GM23248 (cell line): ENCODE measurements around the gene GOLPH3. TPM values are rescaled to one million over a fixed set of nuclear protein-coding genes. Genes with fewer than 3 reads are reported as not detected.
"Not testable (repeated sequence)": the region's sequence is repeated elsewhere in the genome, so short reads cannot be mapped to it uniquely, and the experiment has no call there.

ENCODE experiments used
- DNase-seq: peaks from one replicate; pipeline ENCODE4 v3.0.0-alpha.2; 2015
- H2AFZ ChIP-seq: fragments of 200-600 bp; sonication (generic); 2 replicates; pipeline ENCODE4 v1.6.1; 2016; ENCODE audit warnings: antibody characterized with exemption
- H3F3A ChIP-seq: fragments of 200-600 bp; sonication (generic); 2 replicates; pipeline ENCODE4 v1.6.1; 2016; ENCODE audit warnings: mild to moderate bottlenecking, antibody characterized with exemption, mixed run types; ENCODE audit not compliant: insufficient read depth
- H3K27ac ChIP-seq: fragments of 200-600 bp; sonication (generic); 2 replicates; pipeline ENCODE4 v1.5.1; 2016; ENCODE audit warnings: mild to moderate bottlenecking
- H3K27me3 ChIP-seq: fragments of 200-600 bp; sonication (generic); replicated peaks from 2 replicates; pipeline ENCODE4 v1.6.1; 2016; ENCODE audit warnings: mild to moderate bottlenecking; ENCODE audit not compliant: insufficient read depth
- H3K36me3 ChIP-seq: fragments of 200-600 bp; sonication (generic); 2 replicates; pipeline ENCODE4 v1.6.1; 2016; ENCODE audit warnings: low read depth, mild to moderate bottlenecking
- H3K4me1 ChIP-seq: fragments of 200-600 bp; sonication (generic); 2 replicates; pipeline ENCODE4 v1.6.1; 2016; ENCODE audit warnings: mild to moderate bottlenecking; ENCODE audit not compliant: insufficient read depth
- H3K4me2 ChIP-seq: fragments of 200-600 bp; sonication (generic); one replicate; pipeline ENCODE4 v1.6.1; 2016; ENCODE audit warnings: mild to moderate bottlenecking; ENCODE audit not compliant: unreplicated experiment
- H3K4me3 ChIP-seq: fragments of 200-600 bp; sonication (generic); 2 replicates; pipeline ENCODE4 v1.5.1; 2016; ENCODE audit warnings: mild to moderate bottlenecking
- H3K79me2 ChIP-seq: fragments of 200-600 bp; sonication (generic); 2 replicates; pipeline ENCODE4 v1.6.1; 2016; ENCODE audit warnings: mild to moderate bottlenecking; ENCODE audit not compliant: insufficient read depth
- H3K9ac ChIP-seq: fragments of 200-600 bp; sonication (generic); 2 replicates; pipeline ENCODE4 v1.6.1; 2016; ENCODE audit warnings: mild to moderate bottlenecking
- H3K9me2 ChIP-seq: fragments of 200-600 bp; sonication (generic); 2 replicates; pipeline ENCODE4 v1.6.1; 2016; ENCODE audit warnings: mixed run types, mild to moderate bottlenecking, moderate library complexity; ENCODE audit not compliant: insufficient read depth
- H3K9me3 ChIP-seq: fragments of 200-600 bp; sonication (generic); one replicate; pipeline ENCODE4 v1.6.1; 2017; ENCODE audit warnings: low read depth
- H4K20me1 ChIP-seq: fragments of 200-600 bp; sonication (generic); 2 replicates; pipeline ENCODE4 v1.6.0; 2016; ENCODE audit not compliant: insufficient read depth
- EZH2 ChIP-seq: fragments of 200-600 bp; sonication (generic); IDR thresholded peaks from 2 replicates; pipeline ENCODE4 v1.6.1; 2018; ENCODE audit warnings: antibody characterized with exemption, mild to moderate bottlenecking; ENCODE audit not compliant: insufficient read depth, poor library complexity, severe bottlenecking
- EZH2phosphoT487 ChIP-seq: fragments of 200-600 bp; sonication (generic); IDR thresholded peaks from 2 replicates; pipeline ENCODE4 v1.6.1; 2018; ENCODE audit warnings: antibody characterized with exemption, moderate library complexity, mild to moderate bottlenecking, low read depth; ENCODE audit not compliant: insufficient read depth
- WGBS, 2 experiments: methylation state at CpG; one replicate each; pipeline ENCODE4 v1.1.6; 2015 to 2017; ENCODE audit warnings: low lambda C conversion rate in 2 of 2, low coverage in 1 of 2; ENCODE audit errors: missing lambda C conversion rate in 2 of 2; 5-methylcytosine and 5-hydroxymethylcytosine counted together
- in situ Hi-C: fragments of 300-500 bp; cut with MboI; formaldehyde crosslinking; loops from 2 replicates; pipeline ENCODE4 v1.15.0; 2020
- polyA plus RNA-seq: library from polyadenylated mRNA; unstranded; fragments of >200 nt; fragmentation: Nextera tagmentation; extraction: Ambion mirVana; gene quantifications from 2 replicates; pipeline ENCODE4 v1.2.1, GENCODE V29; 2016
- total RNA-seq: library from RNA; depleted of rRNA; stranded (reverse); fragments of >200 nt; shearing (Covaris generic); gene quantifications from 2 replicates; pipeline ENCODE4 v1.2.3, GENCODE V29; 2014; rRNA removed

The GOLPH3 gene
- total RNA-seq (102 and 103 TPM in 2 replicates), polyA plus RNA-seq (120 and 121 TPM in 2 replicates)

GRCh38 chr5:32174011-32174870, at the start of gene GOLPH3:
GOLPH3 (minus strand) TSS chr5:32174319; CDS start chr5:32174034, 285 bp downstream.
- Histone ChIP-seq H3K4me1 (peaks cover 38% of the 10 kb centered on the region), H3K27ac (peak within 1 kb of the TSS; percentile 99), H3K4me2 (peak within 1 kb of the TSS; percentile 93), H3K4me3 (peak within 1 kb of the TSS; percentile 96), H2AFZ (peak within 1 kb of the TSS; percentile 75), H3K9me3 (no peaks in the 10 kb centered on the region), H3K9ac (peak within 1 kb of the TSS; percentile 100), H3K79me2 (peaks cover 62% of the 10 kb centered on the region), H4K20me1 (0 out of 2 replicates have a peak, but pooled peaks cover 11% of the 10 kb centered on the region), H3K36me3 (peaks cover 12% of the 10 kb centered on the region), H3K9me2 (no peaks in the 10 kb centered on the region), H3F3A (peaks cover 52% of the 10 kb centered on the region), H3K27me3 (no peaks in the 10 kb centered on the region)
- in situ Hi-C loops, result no loop called here
- peak; percentile 98 for DNase-seq
- TF ChIP-seq EZH2, result no peak
- TF ChIP-seq EZH2phosphoT487, result no peak
- WGBS, 2 experiments, result 1 to 2% methylated on average over 61 to 71 of the region's 85 CpGs

GRCh38 chr5:32222723-32223470, 48.8 kb upstream of the GOLPH3 start:
- TF ChIP-seq EZH2 (no peak), EZH2phosphoT487 (no peak)
- DNase-seq, result no peak
- no peaks in the 10 kb centered on the region for H3K9me3 ChIP-seq
- peaks cover 20% of the 10 kb centered on the region for H3K4me1 ChIP-seq
- no peak overlapping the region for H3K27ac ChIP-seq
- H3K9ac ChIP-seq, result no peak overlapping the region
- H3F3A ChIP-seq, result peaks cover 13% of the 10 kb centered on the region; the same call in 1 of the 2 replicates
- H3K4me2 ChIP-seq, result no peak overlapping the region
- H2AFZ ChIP-seq, result no peak overlapping the region
- H3K4me3 ChIP-seq, result no peak overlapping the region
- in situ Hi-C loops, result no loop called here
- H4K20me1 ChIP-seq, result no peaks in the 10 kb centered on the region
- 0 out of 2 replicates have a peak, but pooled peaks cover 7% of the 10 kb centered on the region for H3K36me3 ChIP-seq
- H3K9me2 ChIP-seq, result no peaks in the 10 kb centered on the region
- no peaks in the 10 kb centered on the region for H3K79me2 ChIP-seq
- no peaks in the 10 kb centered on the region for H3K27me3 ChIP-seq
- 98% methylated on average over 5 of the region's 5 CpGs for WGBS, 2 experiments

- no peaks in the 10 kb centered on the region for H4K20me1 ChIP-seq
- no peaks in the 10 kb centered on the region for H3F3A ChIP-seq
- H3K9me2 ChIP-seq, result no peaks in the 10 kb centered on the region
- H3K9ac ChIP-seq, result no peak overlapping the region
- in situ Hi-C loops, result no loop called here
- peak overlapping the region; percentile 71 for H2AFZ ChIP-seq
- TF ChIP-seq EZH2, result no peak
- TF ChIP-seq EZH2phosphoT487, result no peak
- no peaks in the 10 kb centered on the region for H3K79me2 ChIP-seq
- no peak for DNase-seq
- H3K4me1 ChIP-seq, result no peaks in the 10 kb centered on the region
- no peaks in the 10 kb centered on the region for H3K9me3 ChIP-seq
- WGBS, 2 experiments, result 34 to 37% methylated on average over 12 of the region's 12 CpGs
- H3K27me3 ChIP-seq, result no peaks in the 10 kb centered on the region
- H3K4me3 ChIP-seq, result no peak overlapping the region
- no peak overlapping the region for H3K4me2 ChIP-seq
- no peaks in the 10 kb centered on the region for H3K36me3 ChIP-seq
- no peak overlapping the region for H3K27ac ChIP-seq
Measured at GRCh38 chr5:32217886-32218396, 43.8 kb upstream of the GOLPH3 start.

- H3K27me3 ChIP-seq, H3K4me3 ChIP-seq, H3K9me3 ChIP-seq, in situ Hi-C loops, DNase-seq, H3K4me2 ChIP-seq, H3F3A ChIP-seq, H3K4me1 ChIP-seq, H3K36me3 ChIP-seq, H4K20me1 ChIP-seq, H3K79me2 ChIP-seq, H2AFZ ChIP-seq, H3K27ac ChIP-seq, H3K9ac ChIP-seq, H3K9me2 ChIP-seq: not testable (repeated sequence)
- WGBS, 2 experiments, result 44 to 71% methylated on average over 1 of the region's 1 CpG
Measured at GRCh38 chr5:32214344-32214743, 40.2 kb upstream of the GOLPH3 start.
